K562 (cell line): ENCODE data around the gene TMED6. TPM values are rescaled to one million over a fixed set of nuclear protein-coding genes. Genes with fewer than 3 reads are reported as not detected.
A peak's percentile ranks its signal among the peaks of the same experiment; 100 is the strongest.

ENCODE experiments used
- ATF4 ChIP-seq: fragments of 450-650 bp; formaldehyde crosslinking; IDR thresholded peaks from 2 replicates; pipeline ENCODE4 v1.4.0; 2022; ENCODE audit warnings: mild to moderate bottlenecking, moderate library complexity
- CBX1 ChIP-seq: sonication (generic); IDR thresholded peaks from 2 replicates; pipeline ENCODE4 v1.6.1; 2016; ENCODE audit warnings: antibody characterized with exemption, low read depth, mild to moderate bottlenecking
- E2F6 ChIP-seq, 2 experiments: IDR thresholded peaks; 2 replicates each; pipeline ENCODE4 v1.6.1; 2011; ENCODE audit warnings: borderline replicate concordance in 1 of 2, control low read depth in 1 of 2, low read depth in 1 of 2, low read length in 1 of 2, mild to moderate bottlenecking in 1 of 2, mixed read lengths in 1 of 2, moderate library complexity in 1 of 2; ENCODE audit not compliant: insufficient read depth in 1 of 2, insufficient read length in 1 of 2, poor library complexity in 1 of 2, severe bottlenecking in 1 of 2; ENCODE audit errors: extremely low read depth in 1 of 2
- EHMT2 ChIP-seq: fragments of 450-650 bp; IDR thresholded peaks from 2 replicates; pipeline ENCODE4 v1.6.1; 2018; ENCODE audit warnings: antibody characterized with exemption
- FOSL1 ChIP-seq: fragments of 200-800 bp; sonication (Bioruptor generic); conservative IDR thresholded peaks from 2 replicates; pipeline ENCODE4 v1.6.1; 2016; ENCODE audit warnings: missing genetic modification characterization, missing compliant biosample characterization
- FOXP4 ChIP-seq: sonication (generic); formaldehyde crosslinking; IDR thresholded peaks from 2 replicates; pipeline ENCODE4 v1.8.0; 2022; ENCODE audit warnings: mild to moderate bottlenecking, missing genetic modification reagents, borderline replicate concordance
- HNRNPLL ChIP-seq: fragments of 200-400 bp; formaldehyde crosslinking; IDR thresholded peaks from 2 replicates; pipeline ENCODE4 v1.6.1; 2017; ENCODE audit warnings: low read length, low read depth, mild to moderate bottlenecking; ENCODE audit not compliant: poor library complexity, severe bottlenecking
- IFI16 ChIP-seq: fragments of 250-450 bp; sonication (Bioruptor Pico); IDR thresholded peaks from 2 replicates; pipeline ENCODE4 v2.1.2; 2022; ENCODE audit warnings: mild to moderate bottlenecking, inconsistent platforms
- KAT7 ChIP-seq: sonication (generic); formaldehyde crosslinking; IDR thresholded peaks from 2 replicates; pipeline ENCODE4 v1.8.0; 2022; ENCODE audit warnings: missing genetic modification reagents, mild to moderate bottlenecking, borderline replicate concordance
- KDM1A ChIP-seq, 2 experiments: fragments of 450-650 bp; IDR thresholded peaks; 2 replicates each; pipeline ENCODE4 v1.6.1; 2016; ENCODE audit warnings: mild to moderate bottlenecking in 2 of 2
- KLF10 ChIP-seq: fragments of 250-450 bp; sonication (Bioruptor Pico); IDR thresholded peaks from 2 replicates; pipeline ENCODE4 v1.6.1; 2021; ENCODE audit warnings: matching md5 sums
- MITF ChIP-seq: IDR thresholded peaks from 2 replicates; pipeline ENCODE4 v1.6.1; 2014; ENCODE audit warnings: antibody characterized with exemption
- NR2C2 ChIP-seq, 2 experiments: fragments of 200-800 bp in 1 of 2; sonication (Bioruptor generic) in 1 of 2; sonication (generic) in 1 of 2; formaldehyde crosslinking in 1 of 2; IDR thresholded peaks; 2 replicates each; pipeline versions ENCODE4 v1.6.1 to v1.8.0; 2016 to 2022; ENCODE audit warnings: mild to moderate bottlenecking in 1 of 2, missing compliant biosample characterization in 1 of 2, missing genetic modification characterization in 1 of 2, missing genetic modification reagents in 1 of 2
- PCBP1 ChIP-seq: fragments of 200-400 bp; formaldehyde crosslinking; IDR thresholded peaks from 2 replicates; pipeline ENCODE4 v1.6.1; 2018; ENCODE audit warnings: mild to moderate bottlenecking, low read depth, low read length; ENCODE audit not compliant: poor library complexity, severe bottlenecking
- POLR2G ChIP-seq: fragments of 200-400 bp; formaldehyde crosslinking; IDR thresholded peaks from 2 replicates; pipeline ENCODE4 v1.6.1; 2017; ENCODE audit warnings: low read depth, mild to moderate bottlenecking, antibody characterized with exemption, low read length, moderate library complexity
- SIN3B ChIP-seq: fragments of 450-650 bp; IDR thresholded peaks from 2 replicates; pipeline ENCODE4 v1.6.1; 2017; ENCODE audit warnings: low read depth, mild to moderate bottlenecking, moderate library complexity
- TAF1 ChIP-seq: IDR thresholded peaks from 2 replicates; pipeline ENCODE4 v1.6.1; 2011; ENCODE audit warnings: mild to moderate bottlenecking, low read length, moderate library complexity; ENCODE audit not compliant: insufficient read depth, control insufficient read depth, severe bottlenecking; ENCODE audit errors: extremely low read depth
- XRCC4 ChIP-seq: IDR thresholded peaks from one replicate; pipeline ENCODE4 v1.6.1; 2011; ENCODE audit not compliant: insufficient read depth, insufficient read length; ENCODE audit errors: extremely low read depth
- YY1 ChIP-seq, 3 experiments: IDR thresholded peaks; 2 replicates each; pipeline ENCODE4 v1.6.1; 2011; ENCODE audit warnings: low read length in 2 of 3, mild to moderate bottlenecking in 2 of 3, moderate library complexity in 2 of 3, borderline replicate concordance in 1 of 3, control low read depth in 1 of 3, low read depth in 1 of 3; ENCODE audit not compliant: insufficient read depth in 3 of 3, insufficient replicate concordance in 2 of 3, control insufficient read depth in 1 of 3, insufficient read length in 1 of 3; ENCODE audit errors: extremely low read depth in 1 of 3
- polyA plus RNA-seq, 8 experiments: library from polyadenylated mRNA; depleted of rRNA in 4 of 8; stranded (reverse) in 5 of 8; unstranded in 3 of 8; fragments of >200 nt; fragmentation: Nextera tagmentation in 2 of 8; fragmentation: Illumina TruSeq in 1 of 8; extraction: Ambion mirVana in 2 of 8; extraction: Trizol in 1 of 8; gene quantifications; 2 replicates each; pipeline versions ENCODE4 v1.2.1 to v1.2.3, GENCODE V29; 2011 to 2014; ENCODE audit warnings: inconsistent platforms in 1 of 8, missing spikeins in 1 of 8
- total RNA-seq, 7 experiments: library from RNA; depleted of rRNA in 6 of 7; stranded (reverse); fragments of >200 nt in 6 of 7; fragmentation: Illumina TruSeq in 2 of 7; extraction: Trizol in 2 of 7; gene quantifications; 2 replicates each; pipeline versions ENCODE4 v1.2.1 to v1.2.3, GENCODE V29; 2011 to 2021; ENCODE audit warnings: low replicate concordance in 1 of 7

Gene TMED6
- total and polyA plus RNA-seq, 9 of the 15 experiments (the other 6 are each of a cell fraction or from before 2014, with no cell fraction given) = 0.14 to 0.45 (median 0.25) TPM; not detected in 2

DNA sequence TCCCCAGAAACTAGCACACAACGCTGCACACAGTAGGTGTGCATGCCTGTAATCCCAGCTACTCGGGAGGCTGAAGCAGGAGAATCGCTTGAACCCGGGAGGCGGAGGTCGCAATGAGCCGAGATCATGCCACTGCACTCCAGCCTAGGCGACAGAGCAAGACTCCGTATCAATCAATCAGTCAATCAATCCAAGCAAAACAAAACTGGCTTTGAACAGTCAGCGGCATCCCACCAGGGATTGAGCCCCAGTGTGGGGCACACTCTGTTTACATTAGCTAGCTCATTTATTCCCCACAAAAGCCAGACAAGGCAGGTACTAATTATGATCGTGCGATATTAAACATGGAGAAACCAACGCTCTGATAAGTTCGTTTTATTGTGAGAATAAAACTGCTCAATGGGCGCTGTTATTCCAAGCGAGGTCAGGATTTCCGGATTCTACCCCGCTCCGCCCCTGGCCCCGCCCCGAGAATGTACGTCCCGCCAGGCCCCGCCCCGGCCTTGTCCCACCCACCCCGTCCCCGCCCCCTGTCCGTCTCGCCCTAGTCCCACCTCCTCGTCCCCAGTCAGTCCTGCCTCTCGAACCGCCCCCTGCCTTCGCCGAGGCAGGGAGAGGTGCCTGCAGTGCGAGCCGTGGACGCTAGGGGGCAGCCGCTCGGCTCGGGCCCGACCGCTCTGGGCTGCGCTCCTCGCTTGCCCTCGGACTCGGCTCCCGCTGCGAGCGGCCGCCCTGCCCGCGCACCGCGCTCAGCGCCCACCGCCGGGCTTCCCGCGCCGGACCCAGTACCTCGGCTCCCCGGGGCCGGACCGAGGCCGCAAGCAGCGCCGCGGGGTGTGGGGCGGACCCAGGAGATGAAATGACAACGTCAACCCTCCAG, 40.7 kb downstream of the TMED6 start, which contains the start of gene VPS4A (continued):
- no peak for TF ChIP-seq XRCC4
- TF ChIP-seq ATF4 (CRISPR knock-in tag) = no peak
- no peak for TF ChIP-seq EHMT2
- TF ChIP-seq KAT7 = no peak; the same call in 1 of the 2 replicates
- no peak for TF ChIP-seq KLF10 (CRISPR knock-in tag)
- no peak for TF ChIP-seq IFI16 (CRISPR knock-in tag)
- TF ChIP-seq NR2C2 (CRISPR knock-in tag; IDR thresholded peaks at IDR 0.05) = 0 out of 2 replicates have a peak, but pooled peaks have one; percentile 21
- no peak for TF ChIP-seq NR2C2 (tag; IDR thresholded peaks at IDR 0.05)
- 0 out of 2 replicates have a peak, but pooled peaks have one; percentile 11 for TF ChIP-seq MITF
- TF ChIP-seq KDM1A (IDR thresholded peaks at IDR 0.05) = peak in 1 of 2 experiments; percentile 20; a peak in 1 of 4 replicates
- TF ChIP-seq CBX1 = no peak
- peak; percentile 95 for TF ChIP-seq POLR2G
- TF ChIP-seq FOXP4 (CRISPR knock-in tag) = no peak
- peak; percentile 57 for TF ChIP-seq HNRNPLL
- peak; percentile 9 for TF ChIP-seq PCBP1
- TF ChIP-seq YY1 (IDR thresholded peaks at IDR 0.05; ENCODE audit: borderline replicate concordance in 1 of 3, control insufficient read depth in 1 of 3, extremely low read depth in 1 of 3, insufficient read depth in 3 of 3, insufficient read length in 1 of 3, insufficient replicate concordance in 2 of 3, low read depth in 1 of 3, low read length in 2 of 3) = peak in 2 of 3 experiments; percentile 59 to 70
- TF ChIP-seq FOSL1 (tag) = no peak
- TF ChIP-seq TAF1 = peak; percentile 81
- peak; percentile 85 for TF ChIP-seq SIN3B
- peak; percentile 34 to 51 for TF ChIP-seq E2F6 (IDR thresholded peaks at IDR 0.05; ENCODE audit: borderline replicate concordance in 1 of 2, extremely low read depth in 1 of 2, insufficient read depth in 1 of 2, insufficient read length in 1 of 2, low read depth in 1 of 2, low read length in 1 of 2, poor library complexity in 1 of 2, severe bottlenecking in 1 of 2)
